Activated CD8-positive, alpha-beta memory T cell treated with anti-CD3 and anti-CD28 coated beads, Interleukin-2, amount 10 ng/mL, durations not matched to agents 7 days and 5 days (primary cell): ENCODE results near the gene PLS3. TPM values are rescaled to one million over a fixed set of nuclear protein-coding genes. Genes with fewer than 3 reads are reported as not detected.
"Not testable (repeated sequence)": the region's sequence is repeated elsewhere in the genome, so short reads cannot be mapped to it uniquely, and the experiment has no call there.

ENCODE experiments used
- ATAC-seq: fragments of 150-1000 bp; cut with Tn5 transposase; one replicate; pipeline ENCODE4 v1.10.0; 2021; ENCODE audit warnings: moderate library complexity
- CTCF ChIA-PET: fragments of 350-600 bp; sonication (Branson Sonifier 250); formaldehyde crosslinking; loops from one replicate; lab custom pipeline; 2021; ENCODE audit warnings: antibody characterized with exemption; lab: Charles Lee
- DNase-seq: peaks from one replicate; pipeline ENCODE4 v3.0.0-alpha.2; 2020
- H3K27ac Mint-ChIP-seq: one replicate; pipeline ENCODE4 v1.8.0; 2021; ENCODE audit warnings: mild to moderate bottlenecking, mixed read lengths
- H3K27me3 Mint-ChIP-seq: one replicate; pipeline ENCODE4 v1.8.0; 2021; ENCODE audit warnings: mixed read lengths
- H3K36me3 Mint-ChIP-seq: one replicate; pipeline ENCODE4 v1.8.0; 2021; ENCODE audit warnings: mild to moderate bottlenecking, mixed read lengths
- H3K4me1 Mint-ChIP-seq: one replicate; pipeline ENCODE4 v1.8.0; 2021; ENCODE audit warnings: mixed read lengths
- H3K4me3 Mint-ChIP-seq: one replicate; pipeline ENCODE4 v1.8.0; 2021; ENCODE audit warnings: mild to moderate bottlenecking, moderate library complexity, mixed read lengths
- H3K9me3 Mint-ChIP-seq: one replicate; pipeline ENCODE4 v1.8.0; 2022; ENCODE audit warnings: low read depth, mixed read lengths
- total RNA-seq, 2 experiments: library from RNA; stranded (reverse); gene quantifications; one replicate each; pipeline ENCODE4 v1.2.3, GENCODE V29; 2021

Gene PLS3
- total RNA-seq, 2 experiments from 2014 or later: 0.79 to 3.7 TPM

DNA sequence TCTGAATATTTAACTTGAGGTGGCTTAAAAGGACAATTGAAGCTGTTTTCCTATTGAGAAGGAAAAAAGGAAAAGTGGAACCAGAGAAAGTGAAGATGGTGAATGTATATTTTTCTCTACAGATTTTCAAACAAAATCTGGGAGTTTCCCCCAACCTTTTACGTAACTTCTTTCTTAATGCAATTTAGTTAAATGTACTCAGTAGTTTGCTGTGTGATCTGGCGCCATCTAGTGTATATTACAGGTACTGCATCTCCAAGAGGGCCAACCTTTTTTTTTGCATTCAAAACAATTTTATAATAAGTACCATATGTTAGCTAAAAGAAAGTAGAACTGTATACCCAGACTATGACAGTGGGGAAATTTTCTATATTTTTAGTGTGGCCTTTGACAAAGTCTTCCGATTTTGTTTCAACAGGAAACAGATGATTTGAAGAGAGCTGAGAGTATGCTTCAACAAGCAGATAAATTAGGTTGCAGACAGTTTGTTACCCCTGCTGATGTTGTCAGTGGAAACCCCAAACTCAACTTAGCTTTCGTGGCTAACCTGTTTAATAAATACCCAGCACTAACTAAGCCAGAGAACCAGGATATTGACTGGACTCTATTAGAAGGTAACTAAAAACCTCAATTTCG, 82.0 kb downstream of the PLS3 start:
- no peak for ATAC-seq
- CTCF ChIA-PET: interaction anchor here (1.7 to 2.6 kb wide), 2 partner anchors 312 to 315 kb away, joined by 4 to 12 read pairs; no protein-coding TSS in a partner anchor
- H3K36me3 Mint-ChIP-seq: no peaks in the 10 kb centered on the region
- no peak overlapping the region for H3K4me3 Mint-ChIP-seq
- H3K9me3 Mint-ChIP-seq: no peaks in the 10 kb centered on the region
- H3K27me3 Mint-ChIP-seq: no peaks in the 10 kb centered on the region
- peak; percentile 40 for DNase-seq
- no peaks in the 10 kb centered on the region for H3K4me1 Mint-ChIP-seq
- no peak overlapping the region for H3K27ac Mint-ChIP-seq

- H3K27me3 Mint-ChIP-seq, H3K4me3 Mint-ChIP-seq, DNase-seq, H3K36me3 Mint-ChIP-seq, H3K27ac Mint-ChIP-seq, H3K4me1 Mint-ChIP-seq, H3K9me3 Mint-ChIP-seq, ATAC-seq: not testable (repeated sequence)
- CTCF ChIA-PET: interaction anchor here (2.6 kb wide), 1 partner anchor 314 kb away, joined by 12 read pairs; no protein-coding TSS in a partner anchor
Observed at GRCh38 chrX:115644397-115644796, 83.4 kb downstream of the PLS3 start.

GRCh38 chrX:115649461-115650063, 88.6 kb downstream of the PLS3 start:
- ATAC-seq (no peak), DNase-seq (no peak)
- Mint-ChIP-seq H3K9me3 (no peaks in the 10 kb centered on the region), H3K27ac (no peak overlapping the region), H3K27me3 (no peaks in the 10 kb centered on the region), H3K36me3 (no peaks in the 10 kb centered on the region), H3K4me1 (no peaks in the 10 kb centered on the region), H3K4me3 (no peak overlapping the region)
- CTCF ChIA-PET: no interaction called here

DNA sequence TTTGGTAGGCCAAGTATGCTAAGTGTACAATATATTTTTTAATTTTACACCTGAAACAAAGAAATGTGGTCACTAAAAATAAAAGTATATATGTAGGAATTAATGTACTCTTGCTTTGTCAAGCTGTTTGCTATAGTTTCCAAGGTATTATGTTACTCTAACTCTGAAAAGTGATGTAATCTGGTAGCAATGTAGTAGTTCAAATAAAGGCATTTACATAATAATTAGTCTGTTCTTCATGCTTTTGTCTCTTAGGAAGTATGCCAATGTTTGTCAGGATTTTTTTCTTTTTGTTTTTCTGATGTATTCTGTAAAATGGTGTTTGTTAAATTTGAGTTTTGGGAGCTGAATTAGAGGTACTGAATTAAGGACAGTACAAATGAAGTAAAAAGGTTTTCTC, 89.5 kb downstream of the PLS3 start:
- Mint-ChIP-seq H3K4me1 (no peaks in the 10 kb centered on the region), H3K36me3 (no peaks in the 10 kb centered on the region), H3K9me3 (no peaks in the 10 kb centered on the region), H3K27me3 (no peaks in the 10 kb centered on the region), H3K27ac (no peak overlapping the region), H3K4me3 (no peak overlapping the region)
- DNase-seq: no peak
- no peak for ATAC-seq
- CTCF ChIA-PET: interaction anchor here (1.6 kb wide), 1 partner anchor 9 kb away, joined by 3 read pairs; no protein-coding TSS in a partner anchor

- DNase-seq (no peak), ATAC-seq (no peak)
- CTCF ChIA-PET: interaction anchor here (1.6 kb wide), 1 partner anchor 10 kb away, joined by 3 read pairs; no protein-coding TSS in a partner anchor
- Mint-ChIP-seq H3K9me3 (no peaks in the 10 kb centered on the region), H3K36me3 (no peaks in the 10 kb centered on the region), H3K27me3 (no peaks in the 10 kb centered on the region), H3K4me1 (no peaks in the 10 kb centered on the region), H3K4me3 (no peak overlapping the region), H3K27ac (no peak overlapping the region)
Observed at GRCh38 chrX:115650916-115651315, 89.9 kb downstream of the PLS3 start.

- no peak overlapping the region for H3K27ac Mint-ChIP-seq
- no peaks in the 10 kb centered on the region for H3K4me1 Mint-ChIP-seq
- no peak overlapping the region for H3K4me3 Mint-ChIP-seq
- CTCF ChIA-PET: no interaction called here
- ATAC-seq: no peak
- no peaks in the 10 kb centered on the region for H3K9me3 Mint-ChIP-seq
- H3K27me3 Mint-ChIP-seq: no peaks in the 10 kb centered on the region
- no peaks in the 10 kb centered on the region for H3K36me3 Mint-ChIP-seq
- DNase-seq: no peak
Observed at GRCh38 chrX:115652221-115652620, 91.2 kb downstream of the PLS3 start.

DNA sequence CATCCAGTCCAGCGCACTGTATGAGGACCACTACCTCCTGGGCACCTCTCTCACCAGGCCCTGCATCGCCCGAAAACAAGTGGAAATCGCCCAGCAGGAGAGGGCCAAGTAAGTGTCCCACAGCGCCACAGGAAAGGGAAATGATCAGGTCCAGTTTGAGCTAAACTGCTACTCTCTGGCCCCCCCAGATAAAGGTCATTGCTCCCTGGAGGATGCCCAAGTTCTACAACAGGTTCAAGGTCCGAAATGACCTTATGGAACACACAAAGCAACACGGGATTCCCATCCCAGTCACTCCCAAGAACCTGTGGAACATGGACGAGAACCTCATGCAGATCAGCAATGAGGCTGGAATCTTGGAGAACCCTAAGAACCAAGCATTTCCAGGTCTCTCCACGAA, 104.1 kb downstream of the PLS3 start:
- no peak for ATAC-seq
- H3K27me3 Mint-ChIP-seq: no peaks in the 10 kb centered on the region

DNA sequence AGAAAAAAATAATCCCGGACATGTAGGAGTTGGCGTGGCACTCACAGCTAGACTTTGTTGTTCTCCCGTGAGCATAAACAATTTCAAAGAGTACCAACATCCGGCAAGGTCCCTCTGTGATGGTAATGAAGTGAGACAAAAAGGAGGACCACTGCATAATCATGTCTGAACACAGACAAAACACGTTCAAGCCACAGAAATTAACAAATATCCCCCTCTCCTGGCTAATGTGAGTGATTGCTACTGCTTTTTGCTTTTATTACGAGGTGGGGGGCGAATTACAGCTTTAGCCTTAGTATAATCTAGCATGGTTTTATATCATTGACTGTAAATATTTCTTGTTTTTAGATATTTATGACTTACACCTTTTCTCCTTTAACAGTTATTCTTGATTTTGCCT, 118.5 kb downstream of the PLS3 start:
- Mint-ChIP-seq H3K27ac (no peak overlapping the region), H3K4me3 (no peak overlapping the region), H3K9me3 (no peaks in the 10 kb centered on the region), H3K36me3 (no peaks in the 10 kb centered on the region), H3K4me1 (no peaks in the 10 kb centered on the region), H3K27me3 (no peaks in the 10 kb centered on the region)
- ATAC-seq (no peak), DNase-seq (no peak)
- CTCF ChIA-PET: interaction anchor here (0.7 kb wide), 1 partner anchor 19 kb away, joined by 4 read pairs; no protein-coding TSS in a partner anchor

More for the DNA sequence above, 104.1 kb downstream of the PLS3 start:
- Mint-ChIP-seq H3K27ac (no peak overlapping the region), H3K4me3 (no peak overlapping the region), H3K4me1 (no peaks in the 10 kb centered on the region), H3K9me3 (no peaks in the 10 kb centered on the region), H3K36me3 (no peaks in the 10 kb centered on the region)
- CTCF ChIA-PET: no interaction called here
- no peak for DNase-seq

DNA sequence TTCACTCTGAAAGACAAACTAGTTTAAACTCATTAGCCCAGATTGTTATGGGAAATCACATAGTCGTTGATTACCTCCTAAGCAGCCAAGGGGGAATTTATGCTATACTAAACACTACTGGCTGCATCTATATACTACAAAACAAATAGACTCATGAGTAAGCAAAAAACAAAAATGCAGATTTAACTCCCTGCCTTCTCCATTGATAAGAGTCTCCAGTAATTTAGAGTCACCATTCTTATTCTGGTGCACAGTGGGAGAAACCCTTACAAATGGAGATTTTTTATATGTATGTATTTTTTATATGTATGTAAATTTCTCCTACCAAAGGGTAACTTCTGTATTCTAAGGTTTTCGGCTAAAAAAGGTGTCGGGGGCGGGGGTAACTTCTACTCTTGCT, 126.6 kb downstream of the PLS3 start:
- Mint-ChIP-seq H3K4me3 (no peak overlapping the region), H3K36me3 (no peaks in the 10 kb centered on the region), H3K27me3 (no peaks in the 10 kb centered on the region), H3K9me3 (no peaks in the 10 kb centered on the region), H3K4me1 (no peaks in the 10 kb centered on the region), H3K27ac (no peak overlapping the region)
- DNase-seq (no peak), ATAC-seq (no peak)
- CTCF ChIA-PET: no interaction called here

DNA sequence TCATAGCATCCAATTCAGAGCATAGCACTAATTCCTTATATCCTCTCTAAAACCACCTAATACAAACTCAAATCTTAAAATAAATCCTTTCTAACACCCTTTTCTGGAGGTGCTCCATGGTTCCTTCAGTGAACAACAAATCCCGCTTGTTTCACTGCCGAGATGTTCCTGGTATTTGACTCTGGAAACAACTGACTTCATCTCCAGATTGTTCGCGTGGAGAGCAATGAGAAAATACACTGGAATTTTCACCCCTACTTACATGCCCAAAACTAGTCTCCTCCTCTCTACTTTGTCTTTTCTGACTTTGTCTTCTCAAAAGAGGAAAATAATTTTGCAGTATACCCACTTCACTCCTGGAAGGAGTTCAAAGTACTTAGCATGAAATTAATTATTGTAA, 129.0 kb downstream of the PLS3 start:
- no peak for DNase-seq
- no peak for ATAC-seq
- H3K4me3 Mint-ChIP-seq: no peak overlapping the region
- H3K27ac Mint-ChIP-seq: no peak overlapping the region
- no peaks in the 10 kb centered on the region for H3K36me3 Mint-ChIP-seq
- CTCF ChIA-PET: no interaction called here
- no peaks in the 10 kb centered on the region for H3K4me1 Mint-ChIP-seq
- no peaks in the 10 kb centered on the region for H3K27me3 Mint-ChIP-seq
- no peaks in the 10 kb centered on the region for H3K9me3 Mint-ChIP-seq

GRCh38 chrX:115690511-115691216, 129.7 kb downstream of the PLS3 start:
- ATAC-seq (no peak), DNase-seq (peak; percentile 40)
- Mint-ChIP-seq H3K36me3 (no peaks in the 10 kb centered on the region), H3K27ac (no peak overlapping the region), H3K9me3 (no peaks in the 10 kb centered on the region), H3K27me3 (no peaks in the 10 kb centered on the region), H3K4me3 (no peak overlapping the region), H3K4me1 (no peaks in the 10 kb centered on the region)
- CTCF ChIA-PET: interaction anchor here (1.6 kb wide), 1 partner anchor 360 kb away, joined by 5 read pairs; no protein-coding TSS in a partner anchor

- no peak overlapping the region for H3K27ac Mint-ChIP-seq
- H3K27me3 Mint-ChIP-seq: no peaks in the 10 kb centered on the region
- H3K4me3 Mint-ChIP-seq: no peak overlapping the region
- no peak for DNase-seq
- no peak for ATAC-seq
- H3K36me3 Mint-ChIP-seq: no peaks in the 10 kb centered on the region
- no peaks in the 10 kb centered on the region for H3K9me3 Mint-ChIP-seq
- H3K4me1 Mint-ChIP-seq: no peaks in the 10 kb centered on the region
- CTCF ChIA-PET: no interaction called here
Observed at GRCh38 chrX:115693476-115693875, 132.5 kb downstream of the PLS3 start.

GRCh38 chrX:115694028-115694427, 133.1 kb downstream of the PLS3 start:
- no peaks in the 10 kb centered on the region for H3K36me3 Mint-ChIP-seq
- no peak overlapping the region for H3K4me3 Mint-ChIP-seq
- no peaks in the 10 kb centered on the region for H3K4me1 Mint-ChIP-seq
- DNase-seq (no peak), ATAC-seq (no peak)
- no peak overlapping the region for H3K27ac Mint-ChIP-seq
- CTCF ChIA-PET: no interaction called here
- no peaks in the 10 kb centered on the region for H3K9me3 Mint-ChIP-seq
- H3K27me3 Mint-ChIP-seq: no peaks in the 10 kb centered on the region

- Mint-ChIP-seq H3K36me3 (no peaks in the 10 kb centered on the region), H3K4me3 (no peak overlapping the region), H3K27me3 (no peaks in the 10 kb centered on the region), H3K4me1 (no peaks in the 10 kb centered on the region), H3K9me3 (no peaks in the 10 kb centered on the region), H3K27ac (no peak overlapping the region)
- CTCF ChIA-PET: no interaction called here
- ATAC-seq: no peak
- DNase-seq: no peak
Observed at GRCh38 chrX:115696039-115696438, 135.1 kb downstream of the PLS3 start.
